Trophoblast cell (in vitro differentiated cells and primary cell): ENCODE results near the gene MAMLD1.

Experiments used
- DNase-seq, 2 donors: peaks; one replicate each; pipeline ENCODE4 v3.0.0-alpha.2; 2016
- H2AFZ ChIP-seq: 2 replicates; pipeline ENCODE4 v1.6.1; 2013; ENCODE audit warnings: low read length, moderate library complexity, mild to moderate bottlenecking; ENCODE audit not compliant: insufficient read depth, poor library complexity
- H2AK5ac ChIP-seq: 2 replicates; pipeline ENCODE4 v1.6.1; 2013; ENCODE audit warnings: mild to moderate bottlenecking, low read length
- H2BK120ac ChIP-seq: 2 replicates; pipeline ENCODE4 v1.6.1; 2013; ENCODE audit warnings: low read length, mild to moderate bottlenecking, moderate library complexity; ENCODE audit not compliant: insufficient read depth, poor library complexity
- H2BK12ac ChIP-seq: 2 replicates; pipeline ENCODE4 v1.6.1; 2013; ENCODE audit warnings: mild to moderate bottlenecking, low read length, moderate library complexity
- H2BK5ac ChIP-seq: 2 replicates; pipeline ENCODE4 v1.6.1; 2013; ENCODE audit warnings: low read length, low read depth, moderate library complexity, mild to moderate bottlenecking; ENCODE audit not compliant: poor library complexity
- H3K14ac ChIP-seq: 2 replicates; pipeline ENCODE4 v1.6.1; 2013; ENCODE audit warnings: mild to moderate bottlenecking, low read length
- H3K18ac ChIP-seq: 2 replicates; pipeline ENCODE4 v1.6.1; 2013; ENCODE audit warnings: mild to moderate bottlenecking, low read length
- H3K23ac ChIP-seq: 2 replicates; pipeline ENCODE4 v1.6.1; 2013; ENCODE audit warnings: low read length
- H3K27ac ChIP-seq: 2 replicates; pipeline ENCODE4 v1.5.1; 2013; ENCODE audit warnings: low read depth, mild to moderate bottlenecking, inconsistent platforms, low read length, moderate library complexity
- H3K27me3 ChIP-seq: 2 replicates; pipeline ENCODE4 v1.6.1; 2013; ENCODE audit warnings: inconsistent platforms, mild to moderate bottlenecking, low read length, moderate library complexity; ENCODE audit not compliant: insufficient read depth
- H3K36me3 ChIP-seq, 2 experiments: 1 replicate in 1 of 2; 2 replicates in 1 of 2; pipeline ENCODE4 v1.6.1; 2013; ENCODE audit warnings: low read length in 2 of 2, mild to moderate bottlenecking in 2 of 2, moderate library complexity in 1 of 2; ENCODE audit not compliant: insufficient read depth in 2 of 2, control insufficient read depth in 1 of 2
- H3K4ac ChIP-seq: 2 replicates; pipeline ENCODE4 v1.6.1; 2013; ENCODE audit warnings: low read depth, mild to moderate bottlenecking, low read length, moderate library complexity
- H3K4me1 ChIP-seq, 2 experiments: 1 replicate in 1 of 2; 2 replicates in 1 of 2; pipeline ENCODE4 v1.6.1; 2013; ENCODE audit warnings: low read length in 2 of 2, mild to moderate bottlenecking in 2 of 2, moderate library complexity in 1 of 2; ENCODE audit not compliant: insufficient read depth in 2 of 2, control insufficient read depth in 1 of 2
- H3K4me2 ChIP-seq: 2 replicates; pipeline ENCODE4 v1.6.1; 2013; ENCODE audit warnings: inconsistent platforms, mild to moderate bottlenecking, low read length, moderate library complexity
- H3K4me3 ChIP-seq: 2 replicates; pipeline ENCODE4 v1.5.1; 2013; ENCODE audit warnings: mild to moderate bottlenecking, low read depth, low read length, inconsistent platforms
- H3K79me1 ChIP-seq: one replicate; pipeline ENCODE4 v1.6.1; 2013; ENCODE audit warnings: low read length
- H3K79me2 ChIP-seq: 2 replicates; pipeline ENCODE4 v1.6.1; 2013; ENCODE audit warnings: low read length, mild to moderate bottlenecking; ENCODE audit not compliant: control insufficient read depth, insufficient read depth, poor library complexity
- H3K9ac ChIP-seq: 2 replicates; pipeline ENCODE4 v1.6.1; 2013; ENCODE audit warnings: mild to moderate bottlenecking, low read length
- H3K9me3 ChIP-seq: 2 replicates; pipeline ENCODE4 v1.6.1; 2013; ENCODE audit warnings: low read depth, mild to moderate bottlenecking, control low read depth, inconsistent platforms, low read length; ENCODE audit not compliant: insufficient read depth
- H4K12ac ChIP-seq: 2 replicates; pipeline ENCODE4 v1.6.1; 2013; ENCODE audit warnings: low read depth, mild to moderate bottlenecking, low read length, moderate library complexity
- H4K8ac ChIP-seq: 2 replicates; pipeline ENCODE4 v1.6.1; 2013; ENCODE audit warnings: low read depth, mild to moderate bottlenecking, low read length, moderate library complexity
- H4K91ac ChIP-seq: one replicate; pipeline ENCODE4 v1.6.1; 2013; ENCODE audit warnings: low read depth, mild to moderate bottlenecking, low read length, moderate library complexity
- WGBS: extraction: QIAGEN DNeasy Blood & Tissue Kit; methylation state at CpG from one replicate; pipeline ENCODE4 v1.1.7; 2013; ENCODE audit warnings: missing lambda C conversion rate; ENCODE audit not compliant: insufficient read length, insufficient coverage; ENCODE audit errors: extremely low coverage; 5-methylcytosine and 5-hydroxymethylcytosine counted together

Gene MAMLD1

DNA sequence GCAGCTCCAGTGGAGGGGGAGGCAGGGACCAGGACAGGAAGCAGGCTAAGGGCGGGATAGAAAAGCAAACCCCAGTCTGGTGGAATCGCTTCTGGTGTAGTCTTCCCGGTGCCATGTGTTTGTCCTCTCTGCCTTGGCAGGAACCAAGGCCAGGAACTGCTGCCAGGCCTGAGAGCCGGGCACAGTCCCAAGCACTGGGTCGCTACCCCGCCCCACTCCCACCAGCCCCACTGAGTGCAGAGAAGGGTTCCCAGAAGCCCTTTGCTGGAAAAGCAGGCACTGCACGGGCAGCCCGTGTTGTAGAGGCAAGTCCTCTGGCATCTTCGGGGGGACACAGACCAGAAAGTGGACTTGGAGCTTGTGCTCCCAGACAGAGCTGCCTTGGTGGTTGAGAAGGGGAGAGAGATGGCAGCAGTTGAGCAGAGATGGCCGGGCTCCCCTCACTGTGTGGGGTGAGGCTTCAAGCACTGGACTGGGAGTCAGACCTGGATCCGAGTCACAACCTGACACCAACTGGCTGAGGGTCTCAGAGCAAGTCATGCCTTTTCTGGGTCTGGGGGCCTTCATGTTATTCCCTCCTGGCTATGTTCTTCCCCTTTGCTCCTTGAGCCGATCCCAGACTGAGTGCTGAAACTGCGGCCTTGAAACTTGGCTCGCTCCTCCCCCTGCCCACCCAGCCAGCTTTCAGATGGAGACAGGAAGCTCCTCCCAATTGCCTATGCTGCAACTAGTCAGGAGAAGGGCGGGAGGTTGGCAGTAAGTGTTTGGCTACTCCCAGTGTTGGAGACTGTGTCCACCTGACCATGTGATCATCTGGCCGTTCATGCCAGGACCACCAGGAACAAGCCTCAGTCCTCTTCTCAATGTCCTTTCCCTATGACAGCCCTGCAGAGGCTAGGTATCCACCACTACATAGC, 145.6 kb downstream of the MAMLD1 start:
- Histone ChIP-seq H3K9ac (no peak overlapping the region), H3K18ac (no peak overlapping the region), H4K91ac (no peak overlapping the region), H3K79me2 (no peaks in the 10 kb centered on the region), H3K4ac (no peak overlapping the region), H3K14ac (no peak overlapping the region), H2BK12ac (no peak overlapping the region), H2AK5ac (no peak overlapping the region), H3K4me1 (no peaks in the 10 kb centered on the region), H3K36me3 (no peaks in the 10 kb centered on the region), H4K12ac (no peak overlapping the region), H2BK5ac (no peak overlapping the region), H3K23ac (no peak overlapping the region), H3K27ac (no peak overlapping the region), H2BK120ac (no peak overlapping the region), H3K9me3 (no peaks in the 10 kb centered on the region), H3K27me3 (no peaks in the 10 kb centered on the region), H4K8ac (no peak overlapping the region), H3K79me1 (no peaks in the 10 kb centered on the region), H2AFZ (no peak overlapping the region), H3K4me3 (no peak overlapping the region), H3K4me2 (no peak overlapping the region)
- DNase-seq = no peak
- no CpG with 5 or more reads among the region's 16 CpGs for WGBS

DNA sequence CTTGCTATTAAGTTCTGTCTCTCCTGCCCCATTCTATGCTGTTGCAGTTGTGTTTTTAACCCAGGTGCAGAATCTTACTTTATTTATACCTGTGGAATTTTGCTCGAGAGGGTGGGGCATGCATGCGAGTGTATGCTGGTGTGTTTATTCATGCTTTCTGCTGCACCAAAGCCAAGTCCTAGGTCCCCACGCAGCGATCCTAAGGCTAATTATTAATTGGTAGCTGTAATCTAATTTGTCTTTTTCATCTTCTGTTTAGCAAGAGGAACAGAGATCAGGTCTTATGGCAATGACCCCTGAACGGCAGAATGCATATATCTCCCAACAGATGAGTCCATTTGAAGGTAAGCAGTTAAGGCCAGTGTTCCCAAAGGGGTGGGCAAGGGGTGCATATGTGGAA, 146.6 kb downstream of the MAMLD1 start:
- no CpG with 5 or more reads among the region's 5 CpGs for WGBS
- H3K79me1 ChIP-seq = no peaks in the 10 kb centered on the region

DNA sequence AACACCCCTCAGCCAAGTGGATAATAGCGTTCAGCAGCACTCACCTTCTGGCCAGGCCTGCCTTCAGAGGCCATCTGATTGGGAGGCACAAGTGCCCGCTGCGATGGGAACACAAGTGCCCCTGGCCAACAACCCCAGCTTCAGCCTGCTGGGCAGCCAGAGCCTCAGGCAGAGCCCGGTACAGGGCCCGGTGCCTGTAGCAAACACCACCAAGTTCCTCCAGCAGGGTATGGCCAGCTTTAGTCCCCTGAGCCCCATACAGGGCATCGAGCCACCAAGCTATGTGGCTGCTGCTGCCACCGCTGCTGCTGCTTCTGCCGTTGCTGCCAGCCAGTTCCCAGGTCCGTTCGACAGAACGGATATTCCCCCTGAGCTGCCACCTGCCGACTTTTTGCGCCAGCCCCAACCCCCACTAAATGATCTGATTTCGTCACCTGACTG, 149.4 kb downstream of the MAMLD1 start:
- Histone ChIP-seq H2BK12ac (no peak overlapping the region), H3K18ac (no peak overlapping the region), H4K12ac (no peak overlapping the region), H3K27ac (no peak overlapping the region), H3K4me2 (no peak overlapping the region), H3K9me3 (no peaks in the 10 kb centered on the region), H3K23ac (no peak overlapping the region), H3K9ac (no peak overlapping the region), H2AK5ac (no peak overlapping the region), H3K14ac (no peak overlapping the region), H3K36me3 (no peaks in the 10 kb centered on the region), H4K91ac (no peak overlapping the region), H3K27me3 (no peaks in the 10 kb centered on the region), H3K79me2 (no peaks in the 10 kb centered on the region), H2BK5ac (no peak overlapping the region), H3K79me1 (no peaks in the 10 kb centered on the region), H3K4ac (no peak overlapping the region), H3K4me3 (no peak overlapping the region), H4K8ac (no peak overlapping the region), H3K4me1 (no peaks in the 10 kb centered on the region), H2AFZ (no peak overlapping the region), H2BK120ac (no peak overlapping the region)
- WGBS = no CpG with 5 or more reads among the region's 14 CpGs
- no peak for DNase-seq

More for the DNA sequence above, 146.6 kb downstream of the MAMLD1 start:
- DNase-seq = no peak
- Histone ChIP-seq H3K4me2 (no peak overlapping the region), H3K79me2 (no peaks in the 10 kb centered on the region), H2BK120ac (no peak overlapping the region), H2BK12ac (no peak overlapping the region), H3K4me1 (no peaks in the 10 kb centered on the region), H3K14ac (no peak overlapping the region), H3K36me3 (no peaks in the 10 kb centered on the region), H3K9me3 (no peaks in the 10 kb centered on the region), H2AFZ (no peak overlapping the region), H3K27me3 (no peaks in the 10 kb centered on the region), H2AK5ac (no peak overlapping the region), H4K12ac (no peak overlapping the region), H3K4me3 (no peak overlapping the region), H3K9ac (no peak overlapping the region), H4K8ac (no peak overlapping the region), H3K18ac (no peak overlapping the region), H2BK5ac (no peak overlapping the region), H4K91ac (no peak overlapping the region), H3K4ac (no peak overlapping the region), H3K27ac (no peak overlapping the region), H3K23ac (no peak overlapping the region)

GRCh38 chrX:150513544-150513943, 150.4 kb downstream of the MAMLD1 start:
- H3K4me2 ChIP-seq = no peak overlapping the region
- H3K36me3 ChIP-seq = no peaks in the 10 kb centered on the region
- no CpG with 5 or more reads among the region's 9 CpGs for WGBS
- no peak overlapping the region for H2BK12ac ChIP-seq
- DNase-seq = no peak
- no peak overlapping the region for H4K91ac ChIP-seq
- H3K4me1 ChIP-seq = no peaks in the 10 kb centered on the region
- H3K79me2 ChIP-seq = no peaks in the 10 kb centered on the region
- H4K12ac ChIP-seq = no peak overlapping the region
- no peak overlapping the region for H4K8ac ChIP-seq
- no peaks in the 10 kb centered on the region for H3K27me3 ChIP-seq
- no peaks in the 10 kb centered on the region for H3K79me1 ChIP-seq
- no peak overlapping the region for H3K23ac ChIP-seq
- H3K27ac ChIP-seq = no peak overlapping the region
- H3K4me3 ChIP-seq = no peak overlapping the region
- H3K14ac ChIP-seq = no peak overlapping the region
- no peak overlapping the region for H2BK120ac ChIP-seq
- no peak overlapping the region for H3K4ac ChIP-seq
- no peak overlapping the region for H3K9ac ChIP-seq
- no peak overlapping the region for H2AFZ ChIP-seq
- H2AK5ac ChIP-seq = no peak overlapping the region
- H2BK5ac ChIP-seq = no peak overlapping the region
- no peaks in the 10 kb centered on the region for H3K9me3 ChIP-seq
- no peak overlapping the region for H3K18ac ChIP-seq
